Renal cortex interstitium (tissue), 11 donors: Measurements from ENCODE around the gene MRI1. TPM values are rescaled to one million over a fixed set of nuclear protein-coding genes. Genes with fewer than 3 reads are reported as not detected.

Experiments used
- DNase-seq, 11 donors: peaks; one replicate each; pipeline ENCODE4 v3.0.0-alpha.2; 2013; ENCODE audit warnings: low read depth in 9 of 11, low spot score in 4 of 11; ENCODE audit errors: extremely low read depth in 1 of 11
- polyA plus RNA-seq, 3 donors: library from polyadenylated mRNA; unstranded; fragments of 120-200 nt; gene quantifications; one replicate each; pipeline ENCODE4 v1.2.1, GENCODE V29; 2013; ENCODE audit not compliant: insufficient read length in 3 of 3

MRI1 gene
- polyA plus RNA-seq, 3 donors, result 21.7 to 42.0 (median 29.6) TPM

GRCh38 chr19:13808856-13809255 is 44.5 kb downstream of the MRI1 start:
- no peak for DNase-seq

GRCh38 chr19:13812544-13812943 is 48.2 kb downstream of the MRI1 start:
- no peak for DNase-seq

- no peak for DNase-seq
These were observed 48.8 kb downstream of the MRI1 start for GRCh38 chr19:13813147-13813546.

GRCh38 chr19:13814550-13814949 is 50.2 kb downstream of the MRI1 start:
- no peak for DNase-seq

- no peak for DNase-seq
These were observed 52.8 kb downstream of the MRI1 start for GRCh38 chr19:13817018-13817614.

- no peak for DNase-seq
These were observed 53.5 kb downstream of the MRI1 start for GRCh38 chr19:13817615-13818371.

- no peak for DNase-seq
These were observed 54.9 kb downstream of the MRI1 start for GRCh38 chr19:13819238-13819637.

- DNase-seq, result no peak
These were observed 57.0 kb downstream of the MRI1 start for GRCh38 chr19:13821292-13821691.

GRCh38 chr19:13823256-13823655 is 58.9 kb downstream of the MRI1 start:
- DNase-seq, result no peak

Other genes starting within 250 kb of the MRI1 start
- 100 to 1,000 TPM; 101 to 128 (median 117) TPM for gene C19orf53, start 9.9 kb downstream of the MRI1 start, polyA plus RNA-seq
- gene ZSWIM4, start 30.9 kb downstream of the MRI1 start, polyA plus RNA-seq, result 10 to 100 TPM in 1 of 3 donors, 1 to 10 TPM in 2; 6.6 to 11.1 (median 9.8) TPM
- gene NANOS3, start 112.6 kb downstream of the MRI1 start, polyA plus RNA-seq, result 1 to 10 TPM in 2 of 3 donors, under 1 TPM in 1; 0.79 to 1.8 (median 1.3) TPM
- 1 to 10 TPM; 4.3 to 7.3 (median 7.2) TPM for gene BRME1, start 141.6 kb downstream of the MRI1 start, polyA plus RNA-seq
- 10 to 100 TPM; 20.6 to 38.9 (median 29.1) TPM for gene CC2D1A, start 141.7 kb downstream of the MRI1 start, polyA plus RNA-seq
- 1 to 10 TPM; 1.2 to 1.5 (median 1.2) TPM for gene PODNL1, start 173.9 kb downstream of the MRI1 start, polyA plus RNA-seq
- 10 to 100 TPM; 25.7 to 37.5 (median 35.7) TPM for gene DCAF15, start 188.0 kb downstream of the MRI1 start, polyA plus RNA-seq
- gene RFX1, start 241.8 kb downstream of the MRI1 start, polyA plus RNA-seq, result 10 to 100 TPM in 2 of 3 donors, 1 to 10 TPM in 1; 9.1 to 17.7 (median 14.8) TPM